Stimulated activated CD4-positive, alpha-beta T cell treated with anti-CD3 and anti-CD28 coated beads, TNF-alpha, amount 100 ng/mL, for 48 hours (primary cell): ENCODE data around the gene PRSS48.
"Not testable (repeated sequence)": the region's sequence is repeated elsewhere in the genome, so short reads cannot be mapped to it uniquely, and the experiment has no call there.

Experiments
- DNase-seq, 3 donors: peaks; one replicate each; pipeline ENCODE4 v3.0.0-alpha.2; 2020; ENCODE audit warnings: low read depth in 3 of 3

The PRSS48 gene

GRCh38 chr4:151260526-151260925 is 16.4 kb upstream of the PRSS48 start:
- no peak for DNase-seq

GRCh38 chr4:151263455-151263854 is 13.5 kb upstream of the PRSS48 start:
- no peak for DNase-seq

- no peak for DNase-seq
Measured at GRCh38 chr4:151266497-151266896, 10.5 kb upstream of the PRSS48 start.

- no peak for DNase-seq
Measured at GRCh38 chr4:151267104-151267503, 9.9 kb upstream of the PRSS48 start.

- no peak for DNase-seq
Measured at GRCh38 chr4:151267822-151268535, 9.0 kb upstream of the PRSS48 start.

- DNase-seq, result not testable (repeated sequence)
Measured at GRCh38 chr4:151268905-151269304, 8.1 kb upstream of the PRSS48 start.

- no peak for DNase-seq
Measured at GRCh38 chr4:151284534-151285245, 7.7 kb downstream of the PRSS48 start.

GRCh38 chr4:151287409-151287808 is 10.4 kb downstream of the PRSS48 start:
- DNase-seq, result no peak

- DNase-seq, result no peak
Measured at GRCh38 chr4:151291485-151291884, 14.5 kb downstream of the PRSS48 start.

- DNase-seq, result no peak
Measured at GRCh38 chr4:151292038-151292437, 15.1 kb downstream of the PRSS48 start.

GRCh38 chr4:151294833-151295496 is 18.0 kb downstream of the PRSS48 start:
- no peak for DNase-seq

- no peak for DNase-seq
Measured at GRCh38 chr4:151296227-151296626, 19.3 kb downstream of the PRSS48 start.

- DNase-seq, result no peak
Measured at GRCh38 chr4:151297170-151297569, 20.2 kb downstream of the PRSS48 start.

GRCh38 chr4:151302432-151302831 is 25.5 kb downstream of the PRSS48 start:
- DNase-seq, result no peak

GRCh38 chr4:151304226-151304625 is 27.3 kb downstream of the PRSS48 start:
- DNase-seq, result no peak

GRCh38 chr4:151304755-151305154 is 27.8 kb downstream of the PRSS48 start:
- no peak for DNase-seq

GRCh38 chr4:151310124-151310728 is 33.3 kb downstream of the PRSS48 start:
- DNase-seq, result no peak

GRCh38 chr4:151313306-151314009 is 36.5 kb downstream of the PRSS48 start:
- DNase-seq, result no peak

- DNase-seq, result no peak
Measured at GRCh38 chr4:151314010-151314355, 37.0 kb downstream of the PRSS48 start.

- DNase-seq, result no peak
Measured at GRCh38 chr4:151314479-151314878, 37.5 kb downstream of the PRSS48 start.

- DNase-seq, result no peak
Measured at GRCh38 chr4:151315212-151315886, 38.4 kb downstream of the PRSS48 start.
